Activated T-cell treated with anti-CD3 and anti-CD28 coated beads, Interleukin-2, amount 50 U/mL, for 4 hours (primary cell): ENCODE results near the gene RHBDD1. TPM values are rescaled to one million over a fixed set of nuclear protein-coding genes. Genes with fewer than 3 reads are reported as not detected.

Experiments used
- ATAC-seq, 2 donors: fragments of 200-7000 bp; cut with Tn5 transposase; one replicate each; pipeline ENCODE4 v1.10.0; 2021
- DNase-seq: peaks from one replicate; pipeline ENCODE4 v3.0.0-alpha.2; 2020
- H3K27me3 Mint-ChIP-seq: one replicate; pipeline ENCODE4 v1.8.0; 2021; ENCODE audit warnings: low read depth, mixed read lengths
- H3K36me3 Mint-ChIP-seq: one replicate; pipeline ENCODE4 v1.8.0; 2022; ENCODE audit warnings: mixed read lengths; ENCODE audit not compliant: insufficient read depth
- H3K4me1 Mint-ChIP-seq: one replicate; pipeline ENCODE4 v1.8.0; 2021; ENCODE audit warnings: low read depth, mixed read lengths
- H3K4me3 Mint-ChIP-seq: one replicate; pipeline ENCODE4 v1.8.0; 2021; ENCODE audit warnings: mild to moderate bottlenecking, moderate library complexity, mixed read lengths
- H3K9me3 Mint-ChIP-seq: one replicate; pipeline ENCODE4 v1.8.0; 2021; ENCODE audit warnings: mixed read lengths
- total RNA-seq, 3 donors: library from RNA; stranded (reverse); gene quantifications; one replicate each; pipeline ENCODE4 v1.2.1, GENCODE V29; 2021

The RHBDD1 gene
- total RNA-seq, result 10 to 100 TPM; 37.9 to 40.0 (median 38.7) TPM

GRCh38 chr2:226835796-226836547 is at the start of gene RHBDD1:
Gene RHBDD1, plus strand, starts transcription at chr2:226836054. Its CDS starts 28,640 bp downstream, at chr2:226864694.
- Mint-ChIP-seq H3K36me3 (peaks cover 24% of the 10 kb centered on the region), H3K9me3 (no peaks in the 10 kb centered on the region), H3K4me1 (peaks cover 51% of the 10 kb centered on the region), H3K4me3 (peak within 1 kb of the TSS; percentile 93), H3K27me3 (no peaks in the 10 kb centered on the region)
- DNase-seq (peak; percentile 93), ATAC-seq (peak; percentile 86 to 93)

- ATAC-seq, result no peak
- H3K27me3 Mint-ChIP-seq, result no peaks in the 10 kb centered on the region
- no peak overlapping the region for H3K4me3 Mint-ChIP-seq
- no peak for DNase-seq
- H3K4me1 Mint-ChIP-seq, result peaks cover 49% of the 10 kb centered on the region
- no peaks in the 10 kb centered on the region for H3K36me3 Mint-ChIP-seq
- no peaks in the 10 kb centered on the region for H3K9me3 Mint-ChIP-seq
Observed at GRCh38 chr2:226788064-226788463, 47.8 kb upstream of the RHBDD1 start.

GRCh38 chr2:226788881-226789490 is 46.9 kb upstream of the RHBDD1 start:
- Mint-ChIP-seq H3K4me1 (peaks cover 51% of the 10 kb centered on the region), H3K9me3 (no peaks in the 10 kb centered on the region), H3K4me3 (no peak overlapping the region), H3K36me3 (no peaks in the 10 kb centered on the region), H3K27me3 (no peaks in the 10 kb centered on the region)
- DNase-seq, result no peak
- ATAC-seq, result no peak

- no peaks in the 10 kb centered on the region for H3K36me3 Mint-ChIP-seq
- no peaks in the 10 kb centered on the region for H3K9me3 Mint-ChIP-seq
- ATAC-seq (no peak), DNase-seq (no peak)
- peaks cover 57% of the 10 kb centered on the region for H3K4me1 Mint-ChIP-seq
- H3K27me3 Mint-ChIP-seq, result no peaks in the 10 kb centered on the region
- peak overlapping the region; percentile 21 for H3K4me3 Mint-ChIP-seq
Observed at GRCh38 chr2:226790011-226790410, 45.8 kb upstream of the RHBDD1 start.

- no peaks in the 10 kb centered on the region for H3K9me3 Mint-ChIP-seq
- H3K4me3 Mint-ChIP-seq, result peak overlapping the region; percentile 89
- DNase-seq (no peak), ATAC-seq (no peak)
- H3K27me3 Mint-ChIP-seq, result no peaks in the 10 kb centered on the region
- H3K36me3 Mint-ChIP-seq, result no peaks in the 10 kb centered on the region
- peaks cover 57% of the 10 kb centered on the region for H3K4me1 Mint-ChIP-seq
Observed at GRCh38 chr2:226790431-226790830, 45.4 kb upstream of the RHBDD1 start.

- ATAC-seq (peak; percentile 52 to 58), DNase-seq (no peak)
- peaks cover 59% of the 10 kb centered on the region for H3K4me1 Mint-ChIP-seq
- no peaks in the 10 kb centered on the region for H3K9me3 Mint-ChIP-seq
- no peaks in the 10 kb centered on the region for H3K36me3 Mint-ChIP-seq
- peak overlapping the region; percentile 89 for H3K4me3 Mint-ChIP-seq
- H3K27me3 Mint-ChIP-seq, result no peaks in the 10 kb centered on the region
Observed at GRCh38 chr2:226791056-226791486, 44.8 kb upstream of the RHBDD1 start.

- Mint-ChIP-seq H3K9me3 (no peaks in the 10 kb centered on the region), H3K36me3 (no peaks in the 10 kb centered on the region), H3K27me3 (no peaks in the 10 kb centered on the region), H3K4me1 (peaks cover 63% of the 10 kb centered on the region), H3K4me3 (peak overlapping the region; percentile 89)
- ATAC-seq (peak; percentile 98 to 99), DNase-seq (peak; percentile 92)
Observed at GRCh38 chr2:226791487-226792081, 44.3 kb upstream of the RHBDD1 start.

GRCh38 chr2:226792155-226792881 is 43.5 kb upstream of the RHBDD1 start:
- Mint-ChIP-seq H3K27me3 (no peaks in the 10 kb centered on the region), H3K4me1 (peaks cover 58% of the 10 kb centered on the region), H3K36me3 (no peaks in the 10 kb centered on the region), H3K9me3 (no peaks in the 10 kb centered on the region), H3K4me3 (peak overlapping the region; percentile 79)
- DNase-seq (no peak), ATAC-seq (no peak)

GRCh38 chr2:226793646-226794045 is 42.2 kb upstream of the RHBDD1 start:
- Mint-ChIP-seq H3K36me3 (no peaks in the 10 kb centered on the region), H3K4me3 (no peak overlapping the region), H3K9me3 (no peaks in the 10 kb centered on the region), H3K27me3 (no peaks in the 10 kb centered on the region), H3K4me1 (peaks cover 49% of the 10 kb centered on the region)
- no peak for DNase-seq
- ATAC-seq, result no peak

GRCh38 chr2:226794196-226794661 is 41.6 kb upstream of the RHBDD1 start:
- DNase-seq, result no peak
- Mint-ChIP-seq H3K4me3 (peak overlapping the region; percentile 0), H3K27me3 (no peaks in the 10 kb centered on the region), H3K9me3 (no peaks in the 10 kb centered on the region), H3K4me1 (peaks cover 43% of the 10 kb centered on the region), H3K36me3 (no peaks in the 10 kb centered on the region)
- no peak for ATAC-seq

- ATAC-seq, result no peak
- Mint-ChIP-seq H3K4me3 (peak overlapping the region; percentile 0), H3K27me3 (no peaks in the 10 kb centered on the region)
Observed at GRCh38 chr2:226794751-226795171, 41.1 kb upstream of the RHBDD1 start.

GRCh38 chr2:226795281-226796011 is 40.4 kb upstream of the RHBDD1 start:
- H3K27me3 Mint-ChIP-seq, result no peaks in the 10 kb centered on the region
- H3K36me3 Mint-ChIP-seq, result no peaks in the 10 kb centered on the region
- no peaks in the 10 kb centered on the region for H3K9me3 Mint-ChIP-seq
- no peak overlapping the region for H3K4me3 Mint-ChIP-seq
- no peak for ATAC-seq
- no peak for DNase-seq
- H3K4me1 Mint-ChIP-seq, result peaks cover 40% of the 10 kb centered on the region

More at GRCh38 chr2:226794751-226795171, 41.1 kb upstream of the RHBDD1 start:
- DNase-seq, result no peak
- peaks cover 41% of the 10 kb centered on the region for H3K4me1 Mint-ChIP-seq
- no peaks in the 10 kb centered on the region for H3K36me3 Mint-ChIP-seq
- no peaks in the 10 kb centered on the region for H3K9me3 Mint-ChIP-seq

GRCh38 chr2:226796012-226796839 is 39.6 kb upstream of the RHBDD1 start:
- DNase-seq, result no peak
- Mint-ChIP-seq H3K27me3 (no peaks in the 10 kb centered on the region), H3K4me3 (peak overlapping the region; percentile 7), H3K36me3 (no peaks in the 10 kb centered on the region), H3K4me1 (peaks cover 39% of the 10 kb centered on the region), H3K9me3 (no peaks in the 10 kb centered on the region)
- ATAC-seq, result no peak
